Measurements from ENCODE around the gene CDH12.

DNA sequence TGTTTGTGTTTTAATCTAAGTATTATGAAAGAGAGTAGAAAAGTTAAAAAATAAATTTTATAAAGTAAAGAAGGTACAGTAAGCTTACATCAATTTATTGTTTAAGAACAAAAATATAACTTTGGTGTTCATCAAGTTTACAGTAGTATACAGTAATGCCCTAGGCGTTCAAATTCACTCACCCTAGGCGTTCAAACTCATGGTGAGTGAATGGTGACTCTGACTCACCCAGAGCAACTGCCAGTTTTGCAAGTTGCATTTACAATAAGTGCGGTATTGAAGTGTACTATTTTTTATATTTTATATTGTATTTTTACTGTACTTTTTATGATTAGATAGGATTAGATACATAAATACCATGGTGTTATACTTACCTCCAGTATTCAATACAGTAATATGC, 421.3 kb downstream of the CDH12 start:
- TF ChIP-seq, protein P1, sequence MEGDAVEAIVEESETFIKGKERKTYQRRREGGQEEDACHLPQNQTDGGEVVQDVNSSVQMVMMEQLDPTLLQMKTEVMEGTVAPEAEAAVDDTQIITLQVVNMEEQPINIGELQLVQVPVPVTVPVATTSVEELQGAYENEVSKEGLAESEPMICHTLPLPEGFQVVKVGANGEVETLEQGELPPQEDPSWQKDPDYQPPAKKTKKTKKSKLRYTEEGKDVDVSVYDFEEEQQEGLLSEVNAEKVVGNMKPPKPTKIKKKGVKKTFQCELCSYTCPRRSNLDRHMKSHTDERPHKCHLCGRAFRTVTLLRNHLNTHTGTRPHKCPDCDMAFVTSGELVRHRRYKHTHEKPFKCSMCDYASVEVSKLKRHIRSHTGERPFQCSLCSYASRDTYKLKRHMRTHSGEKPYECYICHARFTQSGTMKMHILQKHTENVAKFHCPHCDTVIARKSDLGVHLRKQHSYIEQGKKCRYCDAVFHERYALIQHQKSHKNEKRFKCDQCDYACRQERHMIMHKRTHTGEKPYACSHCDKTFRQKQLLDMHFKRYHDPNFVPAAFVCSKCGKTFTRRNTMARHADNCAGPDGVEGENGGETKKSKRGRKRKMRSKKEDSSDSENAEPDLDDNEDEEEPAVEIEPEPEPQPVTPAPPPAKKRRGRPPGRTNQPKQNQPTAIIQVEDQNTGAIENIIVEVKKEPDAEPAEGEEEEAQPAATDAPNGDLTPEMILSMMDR (IDR thresholded peaks at IDR 0.05 in 4 of 5, conservative IDR thresholded peaks at IDR 0.05 in 1 of 5), result no peak
- no peak for TF ChIP-seq POLR2A (IDR thresholded peaks at IDR 0.05)

Measured in gastrocnemius medialis (tissue), 4 donors.